Measurements from ENCODE around the gene PIK3R3.

GRCh38 chr1:46021046-46021996, 111.1 kb downstream of the PIK3R3 start:
- TF ChIP-seq, protein P1, sequence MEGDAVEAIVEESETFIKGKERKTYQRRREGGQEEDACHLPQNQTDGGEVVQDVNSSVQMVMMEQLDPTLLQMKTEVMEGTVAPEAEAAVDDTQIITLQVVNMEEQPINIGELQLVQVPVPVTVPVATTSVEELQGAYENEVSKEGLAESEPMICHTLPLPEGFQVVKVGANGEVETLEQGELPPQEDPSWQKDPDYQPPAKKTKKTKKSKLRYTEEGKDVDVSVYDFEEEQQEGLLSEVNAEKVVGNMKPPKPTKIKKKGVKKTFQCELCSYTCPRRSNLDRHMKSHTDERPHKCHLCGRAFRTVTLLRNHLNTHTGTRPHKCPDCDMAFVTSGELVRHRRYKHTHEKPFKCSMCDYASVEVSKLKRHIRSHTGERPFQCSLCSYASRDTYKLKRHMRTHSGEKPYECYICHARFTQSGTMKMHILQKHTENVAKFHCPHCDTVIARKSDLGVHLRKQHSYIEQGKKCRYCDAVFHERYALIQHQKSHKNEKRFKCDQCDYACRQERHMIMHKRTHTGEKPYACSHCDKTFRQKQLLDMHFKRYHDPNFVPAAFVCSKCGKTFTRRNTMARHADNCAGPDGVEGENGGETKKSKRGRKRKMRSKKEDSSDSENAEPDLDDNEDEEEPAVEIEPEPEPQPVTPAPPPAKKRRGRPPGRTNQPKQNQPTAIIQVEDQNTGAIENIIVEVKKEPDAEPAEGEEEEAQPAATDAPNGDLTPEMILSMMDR (IDR thresholded peaks at IDR 0.05): peak in 2 of 12 donors; percentile 16 to 24
- TF ChIP-seq POLR2A (IDR thresholded peaks at IDR 0.05): no peak
